Uterus (tissue), 2 donors: Measurements from ENCODE around the gene TANGO2.

ENCODE experiments used
- CTCF ChIP-seq, 4 experiments: fragments of 200-600 bp in 2 of 4; fragments of 450-650 bp in 2 of 4; sonication (generic) in 2 of 4; IDR thresholded peaks; one replicate each; pipeline ENCODE4 v1.5.1; 2016 to 2019; ENCODE audit warnings: antibody characterized with exemption in 4 of 4, mild to moderate bottlenecking in 2 of 4, moderate library complexity in 1 of 4
- POLR2A ChIP-seq, 2 donors: fragments of 450-650 bp; IDR thresholded peaks; one replicate each; pipeline ENCODE4 v1.6.1; 2016; ENCODE audit warnings: antibody characterized with exemption in 2 of 2, mild to moderate bottlenecking in 1 of 2, moderate library complexity in 1 of 2

DNA sequence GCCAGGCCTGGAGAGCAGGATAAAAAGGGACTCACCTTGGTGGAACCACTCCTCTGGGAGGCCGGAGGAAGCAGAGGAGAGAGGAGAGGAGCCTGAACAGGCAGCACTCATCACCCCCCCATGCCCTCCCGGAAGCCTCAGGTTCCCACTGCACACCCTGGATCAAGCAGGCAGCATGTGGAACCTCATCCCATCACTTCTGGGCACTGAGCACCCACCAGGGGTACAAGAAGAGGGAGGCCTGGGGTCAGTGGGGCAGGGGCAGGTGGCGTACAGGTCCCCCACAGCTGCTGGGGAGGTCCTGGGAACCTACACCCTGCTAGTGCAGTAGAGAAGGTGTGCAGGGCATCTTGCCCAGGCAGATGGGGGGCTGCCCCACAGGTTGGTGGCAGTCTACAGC lies 44.2 kb upstream of the TANGO2 start:
- no peak for TF ChIP-seq CTCF (IDR thresholded peaks at IDR 0.05)
- no peak for TF ChIP-seq POLR2A (IDR thresholded peaks at IDR 0.05)
